PFSK-1 (cell line): ENCODE measurements around the gene C19orf25.

Source experiments
- FOXP2 ChIP-seq: optimal IDR thresholded peaks from 2 replicates; pipeline ENCODE3; 2011; ENCODE audit warnings: borderline replicate concordance, control low read depth, inconsistent platforms; ENCODE audit not compliant: insufficient read depth; ENCODE audit errors: extremely low read length, extremely low read depth
- POLR2AphosphoS5 ChIP-seq: IDR thresholded peaks from 2 replicates; pipeline ENCODE4 v1.6.1; 2012; ENCODE audit warnings: low read depth, mild to moderate bottlenecking, control low read depth, low read length, moderate library complexity
- SIN3A ChIP-seq: IDR thresholded peaks from 2 replicates; pipeline ENCODE4 v1.6.1; 2012; ENCODE audit warnings: mild to moderate bottlenecking, low read length, moderate library complexity, borderline replicate concordance; ENCODE audit not compliant: insufficient read depth
- TAF1 ChIP-seq: IDR thresholded peaks from 2 replicates; pipeline ENCODE4 v1.6.1; 2012; ENCODE audit warnings: low read length, control low read depth, borderline replicate concordance; ENCODE audit not compliant: insufficient read depth
- TF ChIP-seq, protein P1 (sequence below), 2 experiments: IDR thresholded peaks; 2 replicates each; pipeline versions ENCODE4 v1.6.1 to v1.8.0; 2011 to 2012; ENCODE audit warnings: low read depth in 2 of 2, low read length in 2 of 2, control low read depth in 1 of 2, inconsistent platforms in 1 of 2, mild to moderate bottlenecking in 1 of 2, moderate library complexity in 1 of 2; ENCODE audit not compliant: insufficient read depth in 1 of 2

The C19orf25 gene

DNA sequence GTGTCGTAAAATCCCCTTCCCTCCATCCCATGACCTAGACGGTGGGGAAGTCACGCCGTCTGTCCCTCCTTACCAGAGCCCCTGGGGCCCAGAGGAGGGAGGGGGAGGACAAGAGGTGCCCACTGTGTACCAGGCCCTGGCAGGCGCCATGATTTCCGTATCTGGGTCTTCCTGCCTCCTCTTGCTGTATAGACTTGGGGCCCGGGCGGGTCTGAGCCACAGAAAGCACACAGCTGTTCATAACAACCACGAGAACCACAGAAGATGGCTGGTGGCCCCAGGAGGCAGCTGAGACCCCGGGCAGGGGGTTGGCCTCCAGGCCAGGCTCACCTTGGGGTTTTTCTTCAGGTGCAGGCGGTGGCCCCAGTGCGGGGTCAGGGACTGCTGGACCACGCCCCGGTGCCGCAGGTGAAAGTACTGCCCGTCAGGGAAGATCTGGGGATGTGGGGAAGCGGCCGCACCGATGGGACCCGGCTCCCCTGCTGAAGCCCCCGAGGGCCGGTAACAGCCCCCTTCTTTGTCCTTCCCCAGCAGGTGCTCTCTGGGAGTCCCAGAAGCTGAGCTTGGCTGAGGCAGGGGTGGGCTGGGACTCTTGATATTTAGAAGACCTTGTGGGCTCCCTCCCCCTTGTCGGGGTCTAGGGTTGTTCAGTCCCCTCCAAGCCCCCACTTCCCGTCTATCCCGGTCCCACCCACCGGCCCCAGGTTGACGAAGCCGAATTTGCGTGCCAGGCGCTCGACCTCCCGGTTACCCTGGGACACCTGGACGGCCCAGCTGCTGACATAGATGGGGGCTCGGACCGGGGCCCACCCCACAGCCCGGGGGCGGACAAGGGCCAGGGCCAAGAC is 10.7 kb upstream of the C19orf25 start:
- TF ChIP-seq TAF1 (no peak), FOXP2 (no peak), SIN3A (no peak), POLR2AphosphoS5 (no peak)
- TF ChIP-seq, protein P1, sequence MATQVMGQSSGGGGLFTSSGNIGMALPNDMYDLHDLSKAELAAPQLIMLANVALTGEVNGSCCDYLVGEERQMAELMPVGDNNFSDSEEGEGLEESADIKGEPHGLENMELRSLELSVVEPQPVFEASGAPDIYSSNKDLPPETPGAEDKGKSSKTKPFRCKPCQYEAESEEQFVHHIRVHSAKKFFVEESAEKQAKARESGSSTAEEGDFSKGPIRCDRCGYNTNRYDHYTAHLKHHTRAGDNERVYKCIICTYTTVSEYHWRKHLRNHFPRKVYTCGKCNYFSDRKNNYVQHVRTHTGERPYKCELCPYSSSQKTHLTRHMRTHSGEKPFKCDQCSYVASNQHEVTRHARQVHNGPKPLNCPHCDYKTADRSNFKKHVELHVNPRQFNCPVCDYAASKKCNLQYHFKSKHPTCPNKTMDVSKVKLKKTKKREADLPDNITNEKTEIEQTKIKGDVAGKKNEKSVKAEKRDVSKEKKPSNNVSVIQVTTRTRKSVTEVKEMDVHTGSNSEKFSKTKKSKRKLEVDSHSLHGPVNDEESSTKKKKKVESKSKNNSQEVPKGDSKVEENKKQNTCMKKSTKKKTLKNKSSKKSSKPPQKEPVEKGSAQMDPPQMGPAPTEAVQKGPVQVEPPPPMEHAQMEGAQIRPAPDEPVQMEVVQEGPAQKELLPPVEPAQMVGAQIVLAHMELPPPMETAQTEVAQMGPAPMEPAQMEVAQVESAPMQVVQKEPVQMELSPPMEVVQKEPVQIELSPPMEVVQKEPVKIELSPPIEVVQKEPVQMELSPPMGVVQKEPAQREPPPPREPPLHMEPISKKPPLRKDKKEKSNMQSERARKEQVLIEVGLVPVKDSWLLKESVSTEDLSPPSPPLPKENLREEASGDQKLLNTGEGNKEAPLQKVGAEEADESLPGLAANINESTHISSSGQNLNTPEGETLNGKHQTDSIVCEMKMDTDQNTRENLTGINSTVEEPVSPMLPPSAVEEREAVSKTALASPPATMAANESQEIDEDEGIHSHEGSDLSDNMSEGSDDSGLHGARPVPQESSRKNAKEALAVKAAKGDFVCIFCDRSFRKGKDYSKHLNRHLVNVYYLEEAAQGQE (IDR thresholded peaks at IDR 0.05; ENCODE audit: insufficient read depth in 1 of 2, low read depth in 2 of 2, low read length in 2 of 2) = no peak

DNA sequence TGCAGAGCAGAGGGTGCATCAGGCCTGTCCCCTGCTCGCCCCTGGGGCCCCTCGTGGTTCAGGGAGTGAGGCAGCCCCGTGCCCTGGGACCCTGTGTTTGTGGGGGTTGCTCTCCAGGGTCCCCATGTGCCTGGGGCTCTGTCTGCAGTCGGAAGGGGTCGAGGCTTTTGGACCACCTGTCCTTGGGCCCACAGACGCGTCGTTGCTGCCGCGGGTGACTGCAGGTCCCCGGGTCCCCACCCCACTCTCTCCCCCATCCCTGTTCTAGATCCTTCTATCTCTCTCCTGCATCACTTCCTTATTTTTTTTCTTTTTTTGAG is 9.2 kb upstream of the C19orf25 start:
- TF ChIP-seq TAF1 = no peak
- TF ChIP-seq, protein P1 (IDR thresholded peaks at IDR 0.05; ENCODE audit: insufficient read depth in 1 of 2, low read depth in 2 of 2, low read length in 2 of 2) = no peak

DNA sequence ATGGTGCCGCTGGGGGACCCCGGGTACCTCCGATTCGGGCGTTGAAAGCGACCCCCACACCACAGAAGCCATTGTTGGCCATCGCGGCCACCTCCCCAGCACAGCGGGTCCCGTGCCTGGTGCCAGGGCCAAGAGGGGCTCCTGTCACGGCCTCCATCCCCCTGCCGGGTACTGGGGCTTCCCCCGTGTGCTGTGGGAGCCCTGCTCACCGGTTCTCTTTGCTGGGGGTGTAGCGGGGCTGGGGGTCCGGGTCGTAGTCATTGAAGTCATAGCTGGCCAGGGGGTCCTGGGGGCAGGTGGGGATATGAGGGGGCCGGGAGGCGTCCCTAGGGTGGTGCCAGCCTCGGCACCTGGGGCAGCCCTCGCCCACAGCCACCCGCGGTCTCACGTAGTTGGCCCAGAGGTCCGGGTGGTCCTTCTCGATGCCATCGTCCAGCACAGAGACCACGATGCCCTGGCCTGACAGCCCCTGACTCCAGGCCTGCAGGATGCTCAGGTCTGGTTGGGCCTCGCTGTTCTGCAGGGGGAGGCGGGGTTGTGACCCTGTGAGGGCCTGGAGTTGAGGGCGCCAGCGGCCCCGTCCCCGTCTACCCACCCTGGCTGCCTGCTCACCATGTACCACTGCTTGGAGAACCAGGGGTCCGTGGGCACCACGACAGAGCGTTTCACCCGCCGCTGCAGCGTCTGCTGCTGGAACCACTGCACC is 8.7 kb upstream of the C19orf25 start:
- TF ChIP-seq, protein P1 (IDR thresholded peaks at IDR 0.05; ENCODE audit: insufficient read depth in 1 of 2, low read depth in 2 of 2, low read length in 2 of 2) = no peak
- TF ChIP-seq FOXP2 = no peak
- TF ChIP-seq TAF1 = no peak
- no peak for TF ChIP-seq POLR2AphosphoS5
- no peak for TF ChIP-seq SIN3A

DNA sequence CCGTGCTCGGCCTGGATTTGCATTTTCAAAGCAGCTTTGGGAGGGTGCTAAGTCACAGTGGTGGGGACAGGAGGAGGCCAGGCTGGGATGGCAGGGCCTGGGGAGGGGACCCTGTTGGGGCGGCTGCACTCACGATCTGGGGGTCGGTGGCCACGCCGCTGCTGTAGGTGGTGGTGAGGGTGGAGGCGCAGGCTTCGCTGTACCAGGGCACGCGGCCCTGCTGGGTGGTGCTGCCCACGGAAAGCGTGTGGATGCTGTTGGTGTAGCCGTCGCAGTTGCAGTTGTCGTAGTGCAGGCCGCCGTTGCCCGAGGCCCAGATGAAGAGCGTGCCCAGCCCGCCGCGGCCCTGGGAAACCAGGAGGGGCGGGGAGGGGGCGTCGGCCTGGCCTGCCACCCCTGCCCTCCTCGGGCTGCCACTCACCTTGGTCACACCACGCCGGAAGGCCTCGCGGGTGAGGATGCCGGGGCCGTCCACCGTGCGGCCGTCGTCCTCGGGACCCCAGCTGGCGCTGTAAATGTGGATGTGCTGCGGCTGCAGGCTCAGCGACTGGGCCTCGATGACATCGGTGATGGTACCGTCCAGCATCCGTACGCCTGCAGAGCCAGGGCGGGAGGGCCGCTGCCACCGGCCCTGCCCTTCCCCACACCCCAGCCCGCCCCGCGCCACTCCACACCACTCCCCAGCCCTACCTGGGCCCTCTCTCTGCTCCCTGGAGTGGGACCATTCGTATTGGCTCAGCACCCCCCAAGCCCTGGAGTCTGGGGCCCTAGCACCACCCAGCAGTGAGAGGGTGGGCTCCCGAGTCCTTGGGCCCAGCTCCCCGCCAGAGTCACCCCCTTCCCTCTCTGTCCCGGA is 7.9 kb upstream of the C19orf25 start:
- TF ChIP-seq, protein P1 (IDR thresholded peaks at IDR 0.05; ENCODE audit: insufficient read depth in 1 of 2, low read depth in 2 of 2, low read length in 2 of 2) = no peak
- TF ChIP-seq SIN3A (no peak), POLR2AphosphoS5 (no peak), FOXP2 (no peak), TAF1 (no peak)
